GM11168 (cell line): ENCODE measurements around the gene COPS8.

Source experiments
- in situ Hi-C: fragments of 300-500 bp; cut with MboI; formaldehyde crosslinking; loops from one replicate; pipeline ENCODE4 v1.12.0; 2022; ENCODE audit warnings: low sequenced_read_pairs; ENCODE audit not compliant: unreplicated experiment

COPS8 gene

DNA sequence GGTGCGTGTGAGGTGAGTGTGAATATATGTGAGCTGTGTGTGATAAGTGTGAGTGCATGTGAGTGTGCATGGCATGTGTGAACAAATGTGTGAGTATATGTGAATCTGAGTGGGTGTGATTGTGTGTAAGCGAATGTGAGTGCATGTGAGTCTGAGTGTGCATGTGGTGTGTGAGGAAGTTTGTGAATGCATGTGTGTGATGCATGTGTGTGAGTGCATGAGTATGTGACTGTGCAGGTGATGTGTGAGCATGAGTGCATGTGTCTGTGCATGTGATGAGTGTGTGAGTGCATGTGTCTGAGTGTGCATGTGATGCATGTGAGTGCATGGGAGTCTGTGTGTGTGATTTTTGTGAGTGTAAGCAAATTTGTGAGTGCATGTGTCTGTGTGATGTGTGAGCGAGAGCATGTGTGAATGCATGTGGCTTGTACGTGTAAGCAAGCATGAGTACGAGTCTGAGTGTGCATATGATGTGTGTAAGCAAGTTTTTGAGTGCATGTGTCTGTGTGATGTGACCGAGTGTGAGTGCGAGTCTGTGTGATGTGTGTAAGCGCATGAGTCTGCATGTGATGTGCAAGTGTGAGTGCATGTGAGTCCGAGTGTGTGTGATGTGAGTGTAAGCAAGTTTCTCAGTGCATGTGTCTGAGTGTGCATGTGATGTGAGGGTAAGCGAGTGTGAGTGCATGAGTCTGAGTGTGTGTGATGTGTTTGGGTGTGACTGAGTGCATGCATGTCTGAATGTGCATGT lies 43.3 kb downstream of the COPS8 start:
- in situ Hi-C loops: no loop called here

DNA sequence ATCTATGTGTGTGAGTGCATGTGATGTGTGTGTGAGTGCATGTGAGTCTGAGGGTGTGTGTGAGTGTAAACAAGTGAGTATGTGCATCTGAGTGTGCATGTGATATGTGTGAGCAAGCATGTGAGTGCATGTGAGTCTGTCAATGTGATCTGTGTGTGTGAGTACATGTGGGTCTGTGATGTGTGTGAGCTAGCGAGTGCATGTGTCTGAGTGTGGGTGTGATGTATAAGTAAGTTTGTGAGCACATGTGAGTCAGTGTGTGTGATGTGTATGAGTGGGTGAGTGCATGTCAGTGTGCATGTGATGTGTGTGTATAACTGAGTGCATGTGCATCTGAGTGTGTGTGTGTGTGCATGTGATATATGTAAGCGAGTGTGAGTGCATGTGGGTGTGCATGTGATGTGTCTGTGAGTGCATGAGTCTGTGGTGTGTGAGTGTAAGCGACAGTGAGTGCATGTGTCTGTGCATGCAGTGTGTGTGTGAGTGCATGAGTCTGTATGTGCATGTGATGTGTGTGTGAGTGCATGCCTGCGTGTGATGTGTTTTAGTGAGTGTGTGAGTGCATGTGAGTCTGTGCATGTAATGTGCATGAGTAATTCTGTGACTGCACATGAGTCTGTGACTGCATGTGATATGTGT lies 44.1 kb downstream of the COPS8 start:
- in situ Hi-C loops: no loop called here

DNA sequence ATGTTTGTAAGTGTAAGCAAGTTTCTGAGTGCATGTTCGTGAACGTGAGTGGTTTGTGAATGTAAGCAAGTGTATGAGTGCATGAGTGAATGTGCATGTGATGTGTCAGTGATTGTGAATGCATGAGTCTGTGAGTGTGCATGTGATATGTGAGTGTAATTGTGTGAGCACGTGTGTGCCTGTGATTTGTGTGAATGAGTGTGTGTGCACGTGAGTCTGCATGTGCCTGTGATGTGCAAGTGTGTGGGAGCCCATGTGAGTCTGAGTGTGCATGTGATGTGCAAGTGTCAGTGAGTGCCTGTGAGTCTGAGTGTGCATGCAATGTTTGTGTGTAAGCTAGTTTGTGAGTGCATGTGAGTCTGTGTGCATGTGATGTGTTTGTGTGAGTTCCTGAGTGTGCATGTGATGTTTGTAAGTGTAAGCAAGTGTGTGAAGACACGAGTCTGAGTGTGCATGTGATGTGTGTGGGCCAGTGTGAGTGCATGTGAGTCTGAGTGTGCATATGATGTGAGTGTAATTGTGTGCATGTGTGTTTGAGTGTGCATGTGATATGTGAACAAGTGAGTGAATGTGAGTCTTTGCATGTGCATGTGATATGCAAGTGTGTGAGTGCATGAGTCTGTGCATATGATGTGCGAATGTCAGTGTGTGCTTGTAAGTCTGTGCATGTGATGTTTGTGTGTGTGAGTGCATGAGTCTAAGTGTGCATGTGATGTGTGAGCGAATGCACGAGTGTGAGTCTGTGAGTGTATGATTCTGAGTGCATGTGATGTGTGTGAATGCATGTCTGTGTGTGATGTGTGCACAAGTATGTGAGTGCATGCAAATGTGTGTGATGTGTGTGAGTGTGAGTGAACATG lies 45.1 kb downstream of the COPS8 start:
- in situ Hi-C loops: no loop called here

DNA sequence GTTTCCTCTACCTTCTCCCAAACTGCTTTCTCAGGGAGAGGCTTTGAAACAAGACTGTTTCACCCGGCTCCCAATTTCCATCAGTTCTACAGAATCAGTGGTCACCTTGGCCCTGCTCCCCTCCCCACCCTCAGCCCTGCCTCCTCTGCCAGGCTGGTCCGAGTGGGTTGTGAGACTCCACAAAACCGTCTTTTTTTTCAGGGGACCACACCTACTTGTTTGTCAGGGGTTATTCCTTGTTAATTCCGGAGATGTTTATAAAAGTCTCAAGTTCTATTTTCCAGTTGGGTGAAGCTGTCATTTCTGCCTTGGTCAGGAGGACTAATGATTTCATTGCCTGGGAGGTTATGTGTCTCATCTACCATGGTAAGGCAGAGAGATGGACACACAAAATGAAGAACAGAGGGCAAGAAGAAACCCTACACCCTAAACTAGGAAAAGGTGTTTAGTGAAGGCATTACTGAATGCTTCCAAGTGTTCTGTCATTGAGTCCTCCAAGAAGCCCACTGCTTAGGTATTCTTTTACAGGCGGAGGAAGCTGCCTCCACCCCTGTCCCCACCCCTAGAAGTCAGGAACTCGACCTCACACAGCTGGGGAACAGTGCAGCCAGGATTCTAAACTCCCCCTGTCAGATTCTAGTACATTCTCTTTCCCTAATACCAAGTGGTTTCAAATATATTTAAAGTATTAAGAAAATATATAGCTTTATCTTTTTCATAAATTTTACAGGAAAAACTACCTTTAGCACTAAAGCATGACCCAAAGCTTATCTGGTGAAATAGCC lies 46.3 kb downstream of the COPS8 start:
- in situ Hi-C loops: no loop called here

DNA sequence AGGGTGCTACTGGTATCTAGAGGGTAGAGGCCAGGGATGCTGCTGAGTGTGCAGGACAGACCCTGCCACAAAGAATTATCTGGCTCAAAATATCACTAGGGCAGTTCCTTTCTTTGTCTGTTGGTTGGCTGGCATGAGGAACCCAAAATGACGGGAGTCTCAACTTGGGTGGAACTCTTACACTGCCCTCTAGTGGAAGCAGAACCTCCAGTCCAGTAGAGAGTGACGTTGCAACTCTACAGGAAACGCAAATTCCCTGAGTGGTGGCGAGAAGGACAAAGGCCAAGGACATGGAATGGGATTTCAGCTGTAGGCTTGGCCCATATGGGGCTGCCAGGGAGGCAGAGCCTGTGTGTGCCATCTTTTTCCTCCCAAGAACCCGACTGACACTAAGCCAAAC lies 47.1 kb downstream of the COPS8 start:
- in situ Hi-C loops: no loop called here

DNA sequence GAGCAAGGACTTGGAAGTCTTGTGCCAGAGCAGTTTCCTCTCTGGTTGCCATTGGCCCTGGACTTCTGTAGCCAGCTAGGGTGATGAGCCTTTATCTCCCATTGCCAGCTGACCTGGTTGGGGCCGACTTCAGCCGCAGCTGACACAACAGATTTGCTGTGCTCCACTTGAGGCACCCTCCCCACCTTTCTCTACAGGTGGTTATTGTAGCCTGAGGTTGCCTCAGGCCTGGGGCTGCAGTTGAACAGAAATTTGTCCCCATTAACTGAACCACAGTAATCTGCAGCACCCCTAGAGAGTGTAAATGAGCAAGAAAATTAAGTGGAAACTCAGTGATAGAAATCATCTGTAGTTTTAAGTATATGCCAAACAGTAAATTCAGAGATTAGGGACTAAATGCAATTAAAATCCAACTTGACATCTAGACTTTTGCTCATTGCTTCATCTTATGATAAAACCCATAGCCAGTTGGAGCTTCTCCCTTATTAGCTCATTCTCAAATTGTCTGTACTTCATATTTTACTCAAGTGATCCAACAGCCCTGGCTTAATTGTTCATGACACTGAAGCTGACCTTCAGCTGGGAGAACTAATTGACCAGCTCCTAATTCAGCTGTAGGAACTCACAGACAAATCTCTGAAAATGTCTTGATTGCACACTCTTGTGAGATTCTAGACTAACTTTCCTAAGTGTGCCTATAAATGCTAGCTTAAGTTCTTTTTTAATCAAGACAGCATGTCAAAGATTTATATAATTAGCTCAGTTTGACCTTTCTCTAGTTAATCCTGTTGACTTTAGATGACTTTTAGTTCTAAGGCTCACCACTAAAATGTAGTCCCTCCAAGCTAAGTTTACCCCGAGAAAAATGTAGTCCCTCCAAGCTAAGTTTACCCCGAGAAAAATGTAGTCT lies 48.9 kb downstream of the COPS8 start:
- in situ Hi-C loops: no loop called here

DNA sequence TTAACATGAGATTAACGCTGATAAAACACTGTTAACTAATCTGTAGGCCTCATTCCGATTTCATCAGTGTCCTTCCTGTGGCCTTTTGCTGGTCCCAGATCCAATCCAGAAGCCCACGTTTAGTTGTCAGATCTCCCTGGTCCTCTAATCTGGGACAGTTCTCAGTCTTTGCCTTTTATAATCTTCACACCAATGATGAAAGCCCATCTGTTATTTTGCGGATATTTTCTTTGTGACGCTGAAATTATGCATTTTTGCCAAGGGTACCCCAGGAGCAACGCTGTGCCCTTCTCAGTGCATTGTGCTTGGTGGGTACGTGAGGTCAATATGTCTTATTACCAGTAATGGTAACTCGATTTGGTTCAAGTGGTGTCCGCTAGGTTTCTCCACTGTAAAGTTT lies 51.1 kb downstream of the COPS8 start:
- in situ Hi-C loops: no loop called here

DNA sequence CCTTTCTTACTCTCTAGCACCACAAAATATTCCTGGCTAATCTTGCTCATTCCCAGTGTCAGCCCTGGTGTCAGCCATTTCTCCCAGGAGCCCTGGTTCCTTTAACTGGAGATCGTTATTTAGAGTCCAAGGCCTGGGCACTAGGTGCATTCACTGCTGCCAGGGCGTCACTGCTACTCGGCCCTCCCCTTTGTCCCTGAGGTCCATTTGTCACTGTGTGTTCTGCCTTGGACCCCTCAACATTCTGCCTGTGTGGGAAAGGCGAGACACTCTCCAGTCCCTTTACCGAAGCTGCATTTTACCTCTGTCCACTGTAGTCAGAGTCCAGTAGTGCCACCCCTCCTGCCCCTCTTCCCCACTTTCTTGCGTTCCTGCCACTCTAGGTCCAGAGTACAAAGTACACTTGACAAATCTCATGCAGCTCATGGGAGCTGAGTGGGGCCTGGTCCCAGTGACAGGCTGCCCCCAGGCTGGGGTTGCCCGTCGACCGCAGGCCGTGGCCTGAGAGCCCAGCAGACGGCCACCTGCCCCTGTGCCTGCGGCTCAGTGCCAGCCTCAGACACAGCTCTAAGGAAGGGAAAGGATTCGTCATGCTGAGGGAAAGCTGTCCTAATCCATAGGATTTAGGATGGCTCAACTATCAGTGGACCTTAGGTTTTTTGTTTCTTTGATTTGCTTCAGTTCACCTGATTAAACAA lies 52.1 kb downstream of the COPS8 start:
- in situ Hi-C loops: no loop called here

DNA sequence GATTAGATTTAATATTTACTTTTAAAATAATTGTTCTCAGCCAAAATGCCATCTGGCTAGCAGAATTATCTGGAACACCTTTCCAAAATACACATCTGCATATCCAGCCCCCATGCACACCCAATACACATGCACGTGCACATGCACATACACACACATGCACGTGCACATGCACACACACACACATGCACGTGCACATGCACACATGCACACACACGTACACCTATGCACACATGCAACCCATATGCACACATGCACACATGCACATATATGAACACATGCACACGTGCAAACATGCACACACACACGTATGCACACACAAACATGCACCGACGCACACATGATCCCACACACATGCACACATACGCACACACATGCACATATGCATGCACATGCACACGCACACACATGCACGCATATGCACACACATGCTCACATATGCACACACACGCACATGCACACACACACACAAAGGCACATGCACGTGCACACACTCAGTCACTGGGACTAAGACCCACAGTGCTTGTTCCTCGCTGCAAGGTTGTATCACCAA lies 53.5 kb downstream of the COPS8 start:
- in situ Hi-C loops: no loop called here

DNA sequence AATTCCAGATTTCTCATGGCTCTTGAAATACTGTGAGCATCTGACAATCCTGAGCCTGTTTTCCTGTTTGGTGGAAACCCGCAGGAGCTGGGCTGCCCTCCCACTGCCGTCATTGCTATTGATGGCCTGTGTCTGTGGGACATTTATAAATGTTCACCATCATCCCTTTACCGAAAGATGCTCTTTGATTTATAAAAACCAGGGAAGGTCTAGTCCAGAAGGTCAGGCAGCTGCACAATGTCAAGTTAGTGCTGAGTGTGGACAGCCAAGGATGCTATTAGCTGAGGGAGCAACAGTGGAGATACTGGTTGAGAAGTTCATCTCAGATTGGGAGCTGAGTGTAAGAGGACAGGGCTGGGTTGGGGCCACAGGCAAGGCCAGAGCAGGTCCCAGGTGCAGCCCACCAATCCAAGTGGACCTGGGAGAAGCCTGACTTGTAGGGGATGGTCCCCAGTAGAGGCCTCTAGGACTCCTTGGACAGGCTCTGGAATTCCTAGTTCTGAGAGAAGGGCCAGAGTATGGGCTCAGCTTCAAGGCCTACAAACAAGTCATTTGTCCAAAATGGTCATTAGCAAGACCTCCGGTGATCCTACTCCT lies 55.1 kb downstream of the COPS8 start:
- in situ Hi-C loops: no loop called here

DNA sequence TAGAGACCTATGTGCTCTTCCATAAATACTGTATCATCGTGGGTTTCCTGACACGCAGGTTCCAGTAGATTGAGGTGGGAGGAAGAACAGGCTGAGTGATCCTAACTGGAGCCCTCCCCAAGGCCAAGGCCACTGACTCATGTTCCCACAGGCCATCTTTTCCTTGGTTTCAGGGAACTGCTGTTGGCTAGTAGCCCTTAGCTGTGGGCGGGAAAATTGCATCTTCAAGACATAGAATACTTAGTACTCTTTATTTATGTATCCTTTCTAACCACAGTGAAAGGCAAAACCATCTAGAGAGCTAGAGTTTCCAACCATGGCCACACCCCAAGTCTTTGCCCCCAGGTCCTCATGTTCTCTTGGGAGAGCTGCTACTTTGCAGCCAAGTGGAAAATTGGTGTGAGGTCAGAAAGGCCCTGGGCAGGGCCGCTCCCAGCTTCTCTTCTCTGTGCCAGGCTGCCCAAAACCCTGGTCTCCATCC lies 55.9 kb downstream of the COPS8 start:
- in situ Hi-C loops: no loop called here

DNA sequence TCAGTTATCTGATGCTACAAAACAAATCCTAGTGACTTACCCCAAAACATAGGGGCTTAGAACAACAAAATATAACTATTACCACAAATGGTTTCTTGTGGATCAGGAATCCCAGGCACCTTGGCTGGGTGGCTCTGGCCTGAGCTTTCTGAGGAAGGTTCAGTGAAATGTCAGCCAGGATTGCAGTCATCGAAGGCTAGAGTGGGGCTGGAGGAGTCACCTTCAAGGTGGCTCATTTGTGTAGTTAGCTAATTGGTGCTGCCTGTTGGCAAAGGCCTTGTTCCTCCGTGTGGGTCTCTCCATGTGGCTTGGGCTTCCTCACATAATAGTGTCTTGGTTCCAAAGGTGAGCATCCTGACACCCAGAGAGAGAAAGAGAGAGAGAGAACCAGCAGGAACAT lies 57.4 kb downstream of the COPS8 start:
- in situ Hi-C loops: no loop called here

DNA sequence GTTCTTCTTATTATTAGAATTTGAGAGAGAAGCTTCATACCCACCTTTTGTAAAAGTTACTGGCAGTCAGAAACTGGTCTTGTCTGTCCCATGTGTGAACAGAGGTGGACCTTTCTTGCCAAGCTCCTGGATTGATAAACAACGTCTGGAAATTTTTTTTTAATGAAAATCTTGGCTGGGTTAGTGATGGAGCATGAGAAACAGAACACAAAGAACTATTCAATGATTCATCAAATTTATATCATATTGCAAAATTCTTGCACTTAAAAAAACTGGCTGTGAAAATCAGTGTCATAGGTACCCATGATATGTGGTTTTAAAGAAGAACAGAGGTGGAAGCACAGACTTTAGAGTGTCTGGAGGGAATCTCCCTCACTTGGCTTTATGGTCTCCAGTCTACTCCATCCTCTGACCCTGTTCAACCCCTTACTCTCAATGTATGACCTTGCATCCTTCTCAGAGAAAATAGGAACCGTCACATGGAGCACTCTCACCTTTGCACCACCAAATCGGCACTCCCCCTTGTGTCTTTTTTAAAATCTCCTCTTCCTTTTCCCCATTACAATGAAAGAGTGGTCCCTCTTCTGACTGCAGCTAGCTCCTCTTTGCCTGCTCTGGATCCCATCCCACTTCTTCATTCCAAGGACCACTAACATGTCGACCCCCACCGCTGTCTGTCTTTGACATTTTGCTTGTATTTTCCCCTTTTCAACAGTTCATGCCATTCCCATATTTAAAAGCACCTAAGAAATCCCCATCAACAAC lies 58.2 kb downstream of the COPS8 start:
- in situ Hi-C loops: no loop called here

DNA sequence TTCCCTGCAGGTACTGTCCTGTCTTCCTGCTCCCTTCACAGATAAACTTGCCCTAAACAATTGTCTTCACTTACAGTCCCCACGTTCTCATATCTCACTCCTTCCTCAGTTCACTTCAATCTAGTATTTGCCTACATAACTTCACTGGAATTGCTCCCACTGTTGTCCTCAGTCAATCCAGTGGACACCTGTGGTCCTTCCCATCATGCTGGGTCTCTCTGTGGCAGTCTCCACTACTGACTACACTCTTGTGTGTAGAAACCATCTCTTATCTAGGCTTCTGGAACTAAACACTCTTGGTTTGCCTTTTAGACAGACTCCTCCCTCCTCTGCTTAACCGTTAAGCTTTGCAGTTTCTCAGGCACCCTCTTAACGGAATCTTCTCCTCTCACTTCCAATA lies 58.8 kb downstream of the COPS8 start:
- in situ Hi-C loops: no loop called here

DNA sequence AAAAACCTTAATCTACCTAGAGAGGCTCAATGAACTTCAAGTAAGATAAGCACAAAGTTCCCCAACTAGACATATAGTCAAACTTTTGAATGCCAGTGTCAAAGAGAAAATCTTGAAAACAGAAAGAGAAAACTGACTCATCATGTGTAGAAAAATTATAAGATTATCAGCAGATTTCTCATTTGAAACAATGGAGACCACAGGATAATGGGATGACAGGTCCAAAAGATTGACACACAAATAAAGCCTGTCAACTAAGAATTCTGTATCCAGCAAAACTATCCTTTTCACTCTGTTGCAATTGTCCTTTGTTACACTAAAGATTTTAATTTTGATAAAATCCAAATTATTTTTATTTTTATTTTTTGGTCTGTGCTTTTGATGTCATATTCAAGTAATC lies 61.6 kb downstream of the COPS8 start:
- in situ Hi-C loops: no loop called here

DNA sequence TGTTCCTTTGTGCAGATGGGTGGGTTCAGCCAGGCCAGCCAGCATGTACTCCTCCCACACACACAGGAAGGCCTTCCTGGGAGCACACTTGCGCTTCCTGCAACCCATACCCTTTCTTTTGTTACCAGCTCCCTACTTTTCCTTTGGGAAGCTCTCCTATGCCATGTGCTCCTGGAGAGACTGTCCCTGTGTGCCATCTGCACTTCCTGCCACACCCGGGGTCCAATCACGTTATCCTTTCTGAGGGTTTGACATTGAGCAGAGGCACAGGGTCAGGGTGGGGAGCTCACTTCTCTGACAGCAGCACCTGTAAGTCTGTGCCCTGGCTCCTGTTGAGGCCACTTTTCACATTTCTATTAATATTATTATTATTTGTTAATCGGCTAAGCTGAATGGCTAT lies 62.9 kb downstream of the COPS8 start:
- in situ Hi-C loops: no loop called here

DNA sequence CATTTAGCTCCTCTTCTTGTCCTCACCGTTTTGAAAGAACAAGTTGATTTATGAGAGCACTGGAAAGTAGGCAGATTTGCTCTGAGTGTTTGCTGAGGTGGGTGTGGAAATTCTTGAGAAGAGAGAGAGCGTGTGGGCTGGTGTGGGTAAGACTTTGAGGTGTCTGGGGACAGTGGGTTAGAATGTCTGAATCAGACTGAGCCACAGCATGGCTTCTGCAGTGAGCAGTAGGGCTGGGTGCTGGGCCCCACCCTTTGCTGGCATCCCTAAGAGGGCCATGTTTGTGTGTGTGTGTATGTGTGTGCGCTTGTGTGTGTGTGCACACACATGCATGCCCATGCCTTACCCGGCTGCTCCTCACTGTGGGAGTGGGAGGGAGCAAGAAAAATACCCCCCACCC lies 63.7 kb downstream of the COPS8 start:
- in situ Hi-C loops: no loop called here
